Measurements from ENCODE around the gene TRIM10. TPM values are rescaled to one million over a fixed set of nuclear protein-coding genes. Genes with fewer than 3 reads are reported as not detected.
"Not testable (repeated sequence)": the region's sequence is repeated elsewhere in the genome, so short reads cannot be mapped to it uniquely, and the experiment has no call there.

The TRIM10 gene
- polyA plus RNA-seq, 3 donors = 0.36 to 0.82 (median 0.47) TPM

DNA sequence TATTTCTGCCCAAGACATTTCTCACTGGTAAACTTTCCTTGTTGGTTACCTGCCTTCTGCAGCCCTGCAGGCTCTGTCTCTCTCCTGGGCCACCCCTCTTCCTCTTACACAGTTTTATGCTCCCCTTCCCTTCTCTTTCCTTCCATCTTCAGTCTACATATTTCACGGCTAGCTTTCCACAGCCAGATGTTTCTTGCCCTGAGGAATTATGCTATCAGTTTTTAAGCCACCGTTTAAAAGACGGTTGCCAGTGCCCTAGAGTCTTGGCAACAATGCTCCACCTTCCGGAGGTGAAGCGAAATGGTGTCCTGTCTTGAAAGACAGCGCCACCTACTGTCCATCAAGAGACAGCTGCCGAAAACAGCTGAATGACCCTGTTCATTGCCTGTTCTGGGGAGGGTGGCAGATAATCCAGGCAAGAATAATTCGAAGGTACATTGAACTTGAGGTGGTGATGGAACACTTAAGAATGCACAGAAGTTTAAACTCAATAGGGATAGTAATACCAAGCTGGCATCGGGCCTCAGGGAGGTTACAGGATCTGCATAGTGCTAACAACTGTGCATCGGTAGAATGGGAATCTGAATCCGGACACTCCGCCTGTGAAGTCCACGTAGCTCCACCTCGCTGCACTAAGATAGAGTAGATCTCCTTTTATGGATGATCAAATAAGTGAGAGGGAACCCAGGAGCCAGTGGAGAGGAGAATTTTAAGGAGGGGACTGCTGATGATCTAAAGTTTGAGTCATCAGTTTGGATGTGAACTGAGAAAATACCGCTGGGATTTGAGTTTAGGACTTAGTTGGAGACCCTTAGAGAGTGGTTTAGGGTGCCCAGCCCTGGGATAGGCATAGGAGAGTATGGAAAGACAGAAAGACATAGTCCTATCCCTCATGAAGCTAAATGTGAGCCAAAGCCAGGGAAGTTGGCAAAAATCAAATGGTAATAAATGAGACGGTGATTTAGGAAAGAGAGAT lies 29.8 kb downstream of the TRIM10 start:
- DNase-seq (ENCODE audit: low read depth in 3 of 3, low spot score in 2 of 3) = peak; percentile 61 to 77 (median 65)

- DNase-seq (ENCODE audit: low read depth in 3 of 3, low spot score in 2 of 3) = no peak
Observed at GRCh38 chr6:30130179-30130679, 30.8 kb downstream of the TRIM10 start.

- no peak for DNase-seq (ENCODE audit: low read depth in 3 of 3, low spot score in 2 of 3)
Observed at GRCh38 chr6:30129265-30130178, 31.5 kb downstream of the TRIM10 start.

DNA sequence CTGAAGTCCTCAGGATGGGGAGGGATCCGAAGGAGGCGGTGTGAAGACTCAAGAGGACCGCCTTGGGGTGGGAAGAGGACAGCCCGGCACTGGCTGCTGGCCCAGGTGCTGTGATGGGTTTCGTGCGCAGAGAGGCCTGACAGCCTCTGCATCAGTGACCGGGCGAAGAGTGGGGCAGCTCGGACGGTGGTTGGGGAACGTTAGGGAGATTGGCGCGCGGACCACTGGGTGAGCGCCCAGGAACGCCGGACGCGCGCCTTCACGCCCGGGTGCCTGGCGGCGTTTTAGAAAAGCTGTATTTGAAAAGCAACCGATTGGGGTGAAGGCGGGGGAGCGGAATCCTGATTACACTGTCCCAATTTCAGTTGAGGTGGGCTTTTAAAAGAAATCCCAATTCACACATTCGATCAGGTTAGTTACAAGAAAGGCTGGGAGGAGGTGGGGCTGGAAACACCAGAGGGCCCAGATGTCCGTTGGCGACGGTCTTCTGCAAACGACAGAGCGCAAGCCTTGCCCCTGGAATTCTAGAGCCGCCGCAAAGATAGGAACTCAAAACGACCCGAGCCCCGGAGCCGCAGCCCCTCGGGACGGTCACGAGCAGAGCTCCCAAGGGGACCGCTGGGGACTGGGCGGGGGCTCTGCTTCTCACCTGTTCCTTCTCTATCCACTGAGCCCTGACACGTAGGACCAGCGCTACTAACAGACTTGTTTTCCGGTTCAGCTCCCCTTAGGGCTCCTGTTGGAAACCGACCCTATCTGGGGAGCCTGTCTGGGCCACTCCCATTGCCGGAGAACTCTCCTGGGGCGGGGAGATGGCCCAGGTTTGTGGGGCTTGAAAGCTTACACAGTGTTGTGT lies 33.5 kb downstream of the TRIM10 start:
- no peak for DNase-seq (ENCODE audit: low read depth in 3 of 3, low spot score in 2 of 3)

GRCh38 chr6:30122515-30122914 lies 38.5 kb downstream of the TRIM10 start:
- no peak for DNase-seq (ENCODE audit: low read depth in 3 of 3, low spot score in 2 of 3)

DNA sequence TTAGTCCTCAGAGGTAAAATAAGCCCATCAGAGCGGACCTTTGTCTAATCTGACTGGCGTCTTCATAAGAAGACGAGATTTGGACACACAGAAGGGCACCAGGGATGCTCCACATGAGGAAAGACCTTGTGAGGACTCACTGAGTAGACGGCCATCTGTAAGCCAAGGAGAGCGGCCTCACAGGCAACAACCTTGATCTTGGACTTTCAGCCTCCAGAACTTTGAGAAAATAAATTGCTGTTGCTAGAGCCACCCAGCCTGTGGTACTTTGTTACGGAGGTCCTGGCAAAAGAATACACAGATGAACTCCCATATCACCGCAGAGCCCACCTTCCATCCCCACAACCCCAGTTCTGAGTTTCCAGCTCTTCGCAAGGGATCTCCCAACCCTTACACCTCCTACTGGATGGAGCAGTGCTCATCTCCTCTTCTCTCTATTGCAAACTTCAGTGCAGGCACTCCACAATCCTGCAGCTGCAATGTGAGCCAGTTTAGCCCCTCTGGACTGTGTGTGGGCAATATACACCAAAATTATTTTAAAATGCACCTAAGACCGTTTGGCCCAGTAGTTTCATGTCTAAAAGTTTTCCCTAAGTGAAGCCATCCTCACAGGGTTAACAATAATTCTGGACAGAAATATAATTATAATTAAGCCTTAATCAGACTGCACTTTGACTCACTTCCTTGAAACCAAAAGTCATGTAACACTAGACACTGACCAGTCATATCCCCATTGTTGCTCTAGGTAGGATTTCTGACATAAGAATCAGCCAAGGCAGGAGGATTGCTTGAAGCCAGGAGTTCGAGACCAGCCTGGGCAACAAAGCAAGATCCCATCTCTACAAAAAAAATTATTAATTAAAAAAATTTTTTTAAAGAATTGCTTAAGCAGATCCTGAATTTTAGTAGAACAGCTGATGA lies 39.3 kb downstream of the TRIM10 start:
- DNase-seq (ENCODE audit: low read depth in 3 of 3, low spot score in 2 of 3) = no peak

DNA sequence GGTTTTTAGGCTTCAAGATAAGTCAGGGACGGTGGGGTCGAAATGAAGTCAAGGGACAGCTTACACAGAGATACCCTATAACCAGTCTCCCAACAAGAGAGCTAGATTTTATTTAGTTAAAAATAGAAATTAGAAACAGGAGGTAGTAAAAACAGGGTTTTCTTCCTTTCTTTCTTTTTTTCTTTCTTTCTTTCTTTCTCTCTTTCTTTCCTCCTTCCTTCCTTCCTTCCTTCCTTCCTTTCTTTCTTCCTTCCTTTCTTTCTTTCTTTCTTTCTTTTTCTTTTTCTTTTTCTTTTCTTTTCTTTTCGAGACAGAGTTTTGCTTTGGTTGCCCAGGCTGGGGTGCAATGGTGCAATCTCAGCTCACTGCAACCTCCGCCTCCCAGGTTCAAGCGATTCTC lies 42.3 kb downstream of the TRIM10 start:
- not testable (repeated sequence) for DNase-seq (ENCODE audit: low read depth in 3 of 3, low spot score in 2 of 3)

- DNase-seq (ENCODE audit: low read depth in 3 of 3, low spot score in 2 of 3) = no peak
Observed at GRCh38 chr6:30116724-30117123, 44.3 kb downstream of the TRIM10 start.

GRCh38 chr6:30113841-30114240 lies 47.2 kb downstream of the TRIM10 start:
- no peak for DNase-seq (ENCODE audit: low read depth in 3 of 3, low spot score in 2 of 3)

DNA sequence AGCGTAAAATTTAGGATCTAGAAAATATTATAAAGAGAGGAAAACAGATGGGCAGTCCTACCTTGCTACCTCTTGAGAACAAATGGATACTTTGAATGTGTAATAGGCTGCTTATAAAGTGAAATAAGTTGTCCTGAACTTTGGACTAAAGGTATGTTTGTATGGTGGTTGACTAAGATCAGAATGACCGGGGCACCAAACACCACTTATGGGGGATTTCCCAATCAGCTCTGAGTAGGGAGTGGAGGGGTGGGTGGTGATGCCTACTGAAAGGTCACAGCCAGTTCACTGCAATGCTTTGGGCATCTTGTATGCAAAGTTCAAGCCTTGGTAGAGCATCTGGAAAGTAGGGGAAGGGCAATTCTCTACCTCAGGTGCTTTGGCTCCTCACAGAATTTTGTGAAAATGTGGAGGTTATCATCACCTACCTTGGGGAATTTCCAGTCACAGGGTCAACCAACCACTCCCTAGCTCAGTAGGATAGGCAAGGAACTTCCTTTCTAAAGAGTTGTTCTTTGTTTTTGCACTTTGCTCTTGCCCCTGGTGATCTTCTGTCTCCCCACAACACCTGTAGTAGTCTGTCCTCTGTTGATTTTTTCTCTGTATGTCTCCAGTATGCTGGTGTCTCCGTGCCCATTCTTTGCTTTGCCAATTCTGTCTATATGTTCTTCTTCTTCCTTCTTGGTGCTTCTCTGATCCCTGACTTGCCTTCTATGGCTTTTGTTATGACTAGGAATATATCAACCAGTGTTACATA lies 47.8 kb downstream of the TRIM10 start, which contains the start of gene TRIM31:
TSS of gene TRIM31 (minus strand) at position 88 of the 757 bp plus-strand sequence. CDS start 285 bp downstream, outside the sequence.
- no peak for DNase-seq (ENCODE audit: low read depth in 3 of 3, low spot score in 2 of 3)

DNA sequence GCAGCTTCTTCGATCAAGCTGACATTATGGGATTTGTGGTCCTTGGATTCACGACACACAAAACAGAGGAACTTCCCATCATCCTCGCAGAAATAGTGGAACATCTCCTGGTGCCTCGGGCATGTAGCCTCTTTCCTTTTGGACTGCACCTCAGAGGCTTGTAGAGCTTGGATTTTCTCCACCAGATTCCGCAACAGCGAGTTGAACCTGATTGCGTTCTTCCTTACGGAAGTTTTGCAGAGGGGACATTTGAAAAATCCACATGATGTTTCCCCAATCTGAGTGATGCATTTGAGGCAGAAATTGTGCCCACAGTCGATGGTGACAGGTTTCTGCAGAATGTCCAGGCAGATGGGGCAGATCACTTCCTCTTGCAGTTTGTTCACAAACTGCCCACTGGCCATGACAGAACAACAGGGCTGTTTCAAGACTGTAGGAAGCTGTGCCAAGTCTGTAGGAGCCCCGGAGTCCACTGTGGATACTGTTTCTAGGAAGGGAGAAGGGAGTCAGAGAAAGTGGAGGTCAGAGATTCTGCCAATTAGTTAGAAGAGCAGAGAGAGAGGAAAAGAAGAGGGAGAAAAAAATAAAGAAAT lies 48.5 kb downstream of the TRIM10 start:
- no peak for DNase-seq (ENCODE audit: low read depth in 3 of 3, low spot score in 2 of 3)

DNA sequence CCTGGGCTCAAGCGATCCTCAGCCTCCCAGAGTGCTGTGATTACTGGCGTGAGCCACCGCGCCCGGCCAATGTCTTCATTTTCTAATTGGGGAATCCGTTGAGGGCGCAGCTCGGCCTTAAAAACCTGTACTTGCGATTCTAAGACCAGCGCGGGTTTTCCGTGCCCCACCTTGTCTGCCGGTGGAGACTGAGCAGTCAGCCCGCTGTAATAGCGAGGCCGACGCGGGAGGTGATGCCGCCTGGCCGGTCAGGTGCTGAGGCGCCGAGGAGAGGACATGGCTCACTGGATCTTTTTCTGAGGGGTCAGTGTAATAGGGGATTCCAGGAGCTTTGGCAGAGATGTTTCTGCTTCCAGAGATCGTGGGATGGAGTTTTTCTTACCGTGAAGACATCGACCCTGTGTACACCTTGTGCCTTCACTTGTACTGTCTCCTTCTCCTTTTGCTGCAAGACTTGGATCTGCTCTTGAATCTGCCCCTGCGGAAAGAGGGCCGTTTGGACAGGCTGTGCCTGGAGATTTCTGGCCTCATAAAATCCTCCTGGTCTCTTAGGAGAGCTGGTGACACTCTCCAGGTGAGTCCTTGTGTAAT lies 49.6 kb downstream of the TRIM10 start:
- no peak for DNase-seq (ENCODE audit: low read depth in 3 of 3, low spot score in 2 of 3)

GRCh38 chr6:30104661-30105060 lies 56.4 kb downstream of the TRIM10 start:
- no peak for DNase-seq (ENCODE audit: low read depth in 3 of 3, low spot score in 2 of 3)

DNA sequence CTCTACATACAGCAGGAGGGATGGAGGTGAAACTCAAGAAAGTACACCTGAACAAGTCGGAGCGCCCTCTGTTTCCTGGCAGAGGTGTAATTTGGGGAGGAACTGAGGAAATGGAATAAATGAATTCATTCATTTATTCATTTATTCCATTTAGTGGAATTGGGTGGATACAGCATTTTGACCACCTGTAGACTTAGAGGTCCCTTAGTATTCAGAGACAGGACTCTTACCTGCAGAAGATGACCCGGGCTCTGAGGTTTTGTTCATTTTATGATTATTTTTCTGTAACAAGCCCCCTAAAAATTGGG lies 57.2 kb downstream of the TRIM10 start:
- no peak for DNase-seq (ENCODE audit: low read depth in 3 of 3, low spot score in 2 of 3)

DNA sequence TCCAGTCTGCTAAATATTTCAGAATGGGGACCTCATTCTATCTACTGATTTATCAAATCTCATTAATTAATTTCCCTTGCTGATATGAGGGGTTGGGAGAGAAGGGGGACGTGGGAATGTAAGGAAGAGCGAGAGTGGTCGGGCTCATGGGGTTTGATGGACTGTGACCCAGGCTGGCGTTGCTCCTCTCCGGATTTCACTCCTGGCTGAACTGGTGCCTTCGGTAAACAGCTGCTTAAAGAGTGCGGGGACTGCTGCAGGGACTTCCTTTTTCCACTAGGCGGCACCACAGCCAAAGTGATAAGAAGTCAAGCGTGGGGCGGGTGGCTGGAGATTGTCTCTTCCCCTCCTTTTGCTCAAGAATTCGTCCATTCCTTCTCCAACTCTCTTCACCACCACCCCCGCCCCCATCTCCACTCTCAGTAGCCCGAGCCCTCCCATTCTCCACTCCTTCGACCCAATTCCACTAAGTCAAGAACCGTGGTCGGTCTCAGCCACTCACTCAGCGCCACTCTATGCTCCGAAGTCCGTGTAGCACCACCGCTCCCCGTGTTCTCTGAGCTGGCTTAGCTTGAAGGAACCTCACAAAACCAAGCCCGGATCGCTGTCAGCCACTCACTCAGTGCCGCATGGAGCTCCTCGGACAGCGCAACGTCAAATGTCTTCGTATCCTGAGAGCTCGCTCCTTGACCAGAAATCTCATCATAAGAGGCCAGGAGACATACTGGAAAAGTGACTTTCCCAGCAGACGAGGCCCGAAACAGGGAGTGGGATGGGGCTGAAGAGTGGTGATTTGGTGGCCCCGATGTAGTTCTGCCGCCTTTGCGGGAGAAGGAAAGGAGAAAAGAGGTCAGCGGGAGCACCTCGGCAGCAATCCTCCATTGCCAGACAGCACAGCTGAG lies 57.8 kb downstream of the TRIM10 start:
- peak in 2 of 3 donors; percentile 74 to 84 for DNase-seq (ENCODE audit: low read depth in 3 of 3, low spot score in 2 of 3)

DNA sequence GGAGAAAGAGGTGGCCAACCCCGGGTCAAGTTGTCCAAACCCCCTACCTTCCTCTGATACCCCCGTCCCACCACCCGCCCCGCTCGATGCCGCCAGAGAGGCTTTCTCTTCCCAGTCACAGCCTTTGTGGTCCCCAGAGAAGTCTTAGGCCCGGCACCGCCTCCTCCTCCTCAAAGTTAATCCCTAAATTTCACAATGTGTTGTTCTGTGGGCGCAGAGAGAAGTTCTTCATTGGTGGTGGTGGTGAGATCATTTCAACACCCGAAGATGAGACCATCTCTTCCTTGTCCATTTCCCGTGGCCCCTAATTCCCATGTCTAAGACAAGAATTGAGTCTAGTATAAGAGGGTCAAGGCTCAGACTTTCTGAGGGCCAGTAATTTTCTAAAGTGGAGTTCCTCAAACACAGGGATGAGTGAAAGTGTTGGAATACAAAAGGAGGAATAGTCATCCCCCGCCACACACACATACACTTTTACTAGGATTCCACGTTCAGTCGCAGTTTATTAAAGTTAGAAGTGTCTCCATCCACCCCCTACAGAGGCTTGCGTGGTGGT lies 58.5 kb downstream of the TRIM10 start:
- DNase-seq (ENCODE audit: low read depth in 3 of 3, low spot score in 2 of 3) = no peak

All from right renal cortex interstitium (tissue), 3 donors.